GM19238 (cell line): ENCODE measurements around the gene CNOT6L.
A peak's percentile ranks its signal among the peaks of the same experiment; 100 is the strongest.

Source experiments
- DNase-seq: peaks from one replicate; pipeline ENCODE4 v3.0.0; 2011; ENCODE audit warnings: low spot score; ENCODE audit not compliant: insufficient read length

Gene CNOT6L

DNA sequence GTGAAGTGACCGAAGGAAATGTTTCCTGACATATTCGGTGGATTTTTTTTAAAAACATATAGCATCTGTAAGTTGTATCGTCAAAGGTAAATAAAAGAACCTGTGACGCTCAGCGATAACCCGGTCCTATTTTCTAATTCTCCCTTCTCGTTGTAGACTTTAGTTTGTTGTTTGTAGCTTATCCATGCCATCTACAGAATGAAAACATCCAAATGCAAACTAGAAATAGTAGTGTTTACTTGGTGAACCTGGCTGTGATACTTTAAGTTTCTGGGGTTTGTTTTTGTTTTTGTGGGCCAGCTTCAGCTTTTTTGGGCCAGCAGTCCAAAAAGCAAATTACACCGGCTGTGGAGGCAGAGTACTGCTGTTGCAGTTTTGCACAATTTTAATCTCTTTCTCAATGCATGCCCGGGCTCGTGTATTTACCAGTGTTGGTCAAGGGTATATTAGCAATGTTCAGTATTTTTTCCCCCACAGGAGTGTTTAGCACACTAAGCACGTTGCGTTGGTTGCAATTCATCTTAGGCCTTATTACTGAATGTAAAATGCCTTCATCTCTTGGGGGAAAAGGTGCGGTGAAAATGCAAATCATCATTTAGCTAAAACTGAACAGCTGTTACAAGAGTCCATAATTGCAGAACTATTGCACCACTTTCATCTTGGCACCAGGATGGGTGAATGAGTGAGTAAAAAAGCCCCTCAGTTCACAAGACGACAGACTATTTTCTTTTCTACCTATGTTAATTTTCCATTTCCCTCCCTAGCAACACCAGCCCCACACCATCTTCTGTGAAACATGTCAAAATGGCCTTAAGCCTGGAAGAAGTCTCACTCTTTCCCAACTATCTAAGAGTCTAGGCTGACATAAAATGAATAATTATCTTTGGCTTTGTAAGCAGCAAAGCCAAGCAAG, 1.7 kb upstream of the CNOT6L start:
- no peak for DNase-seq

DNA sequence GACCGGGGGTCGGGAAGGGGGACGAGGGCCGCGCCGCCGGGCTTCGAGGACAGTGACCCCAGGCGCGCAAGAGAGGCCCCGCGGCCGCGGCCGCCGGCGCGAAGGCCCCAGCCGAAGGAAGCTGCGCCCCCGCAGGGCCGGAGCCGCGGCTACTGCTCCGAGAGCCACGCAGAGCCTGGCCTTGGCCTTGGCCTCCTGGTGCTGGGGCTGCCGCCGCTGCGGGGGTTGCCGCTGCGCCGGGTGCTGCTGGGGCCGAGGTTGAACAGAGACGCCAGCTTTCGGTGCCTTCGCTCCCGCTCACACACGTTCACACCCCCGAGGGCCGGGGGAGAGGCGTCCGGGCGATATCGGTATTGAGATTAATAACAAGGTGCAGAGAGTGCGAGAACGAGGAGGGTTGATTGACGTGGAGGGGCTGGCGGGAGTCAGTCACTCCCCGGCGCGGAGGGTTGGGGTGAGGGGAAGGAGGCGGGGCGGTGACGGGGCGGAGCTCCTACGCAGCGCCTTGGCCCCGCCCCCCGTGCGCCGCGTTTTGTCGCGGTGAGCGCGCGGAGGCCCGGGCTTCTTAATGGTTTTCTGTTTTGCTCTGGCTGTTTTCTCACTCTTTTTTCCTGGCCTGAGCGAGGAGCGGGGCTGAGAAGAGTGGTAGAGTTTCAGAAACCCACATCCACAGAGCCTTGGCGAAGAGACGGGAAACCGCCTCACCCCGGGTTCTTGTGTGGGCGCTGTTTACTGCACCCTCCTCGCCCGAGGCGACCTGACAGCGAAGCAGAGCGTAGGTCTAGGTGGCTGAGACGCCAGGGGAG, 878 bp upstream of the CNOT6L start:
- DNase-seq: peak; percentile 71

- DNase-seq: peak; percentile 21
Measured at GRCh38 chr4:77819404-77819842, 255 bp upstream of the CNOT6L start.

DNA sequence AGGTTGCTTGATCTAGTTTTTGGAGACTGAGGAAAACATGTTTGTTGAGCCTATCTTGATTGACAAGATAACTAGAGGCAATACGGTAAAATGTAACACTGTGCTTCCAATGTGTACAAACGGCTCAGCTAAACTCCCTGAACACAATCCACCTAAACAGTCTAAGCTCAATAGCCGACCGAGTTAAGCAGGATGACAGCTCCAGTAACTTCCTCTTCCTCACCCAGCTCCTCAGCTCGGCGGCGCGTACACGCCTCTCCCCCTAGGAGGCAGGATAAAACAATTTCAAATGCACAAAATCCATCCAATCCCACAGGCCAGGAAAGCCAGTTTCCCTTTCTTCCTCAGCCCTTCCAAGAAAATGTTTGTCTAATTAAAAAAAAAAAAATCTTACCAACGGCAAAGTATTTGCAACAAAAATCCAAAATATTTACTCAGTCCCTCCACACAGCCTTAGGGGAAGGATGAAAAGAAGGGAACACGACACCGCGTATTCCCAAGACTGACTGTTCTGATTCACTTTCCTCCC, 1.0 kb downstream of the CNOT6L start:
- DNase-seq: peak; percentile 38

GRCh38 chr4:77817304-77818072, 1.7 kb downstream of the CNOT6L start:
- DNase-seq: no peak

DNA sequence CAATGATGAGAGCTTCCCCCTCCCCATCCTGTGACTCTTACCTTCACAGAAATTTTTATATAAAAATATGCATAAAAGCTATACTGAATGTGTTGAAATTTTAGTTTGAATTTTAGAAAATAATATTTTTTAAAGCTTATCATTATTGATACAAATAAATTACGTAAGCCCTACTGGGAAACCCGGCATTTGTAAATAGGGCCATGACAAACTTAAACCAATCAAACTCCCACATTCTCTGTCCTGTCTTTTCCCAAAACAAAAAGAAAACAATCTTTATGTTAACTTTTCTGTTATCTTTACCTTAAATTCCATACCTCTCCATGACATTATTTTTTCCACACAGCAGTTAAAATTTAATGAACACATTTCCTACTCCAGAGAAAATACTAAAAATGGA, 2.6 kb downstream of the CNOT6L start:
- no peak for DNase-seq

DNA sequence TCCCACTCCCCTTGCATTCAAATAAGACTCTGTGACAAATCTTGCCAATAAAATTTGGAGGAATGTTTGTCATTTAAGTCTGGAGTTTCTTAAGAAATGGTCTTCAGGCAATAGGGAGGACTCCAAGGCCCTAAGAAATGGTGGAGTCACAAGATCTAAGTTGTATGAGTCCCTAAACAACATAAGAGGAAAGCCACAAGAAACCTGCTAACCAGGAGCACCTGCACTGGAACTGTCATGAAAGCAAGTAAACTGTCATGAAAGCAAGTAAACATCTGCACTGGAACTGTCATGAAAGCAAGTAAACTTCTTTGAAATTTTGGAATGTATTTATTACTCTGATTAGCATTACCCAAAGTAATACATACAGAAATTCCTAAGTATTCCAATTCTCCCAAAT, 3.5 kb downstream of the CNOT6L start:
- no peak for DNase-seq

DNA sequence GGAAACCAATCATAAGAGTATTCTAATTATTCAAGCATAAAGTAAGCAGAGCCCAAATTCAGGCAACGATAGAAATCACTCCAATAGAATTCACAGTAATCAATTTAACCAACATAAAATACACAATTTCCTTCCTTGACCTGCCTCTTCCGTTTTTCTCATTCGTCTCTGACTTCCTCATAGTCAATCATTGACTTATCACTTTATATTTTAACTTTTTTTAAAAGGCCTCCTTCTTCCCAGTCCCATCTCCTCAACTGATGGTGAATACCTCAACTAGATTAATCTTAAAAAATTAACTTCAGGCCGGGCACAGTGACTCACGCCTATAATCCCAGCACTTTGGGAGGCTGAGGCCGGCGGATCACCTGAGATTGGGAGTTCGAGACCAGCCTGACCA, 13.3 kb downstream of the CNOT6L start:
- no peak for DNase-seq

DNA sequence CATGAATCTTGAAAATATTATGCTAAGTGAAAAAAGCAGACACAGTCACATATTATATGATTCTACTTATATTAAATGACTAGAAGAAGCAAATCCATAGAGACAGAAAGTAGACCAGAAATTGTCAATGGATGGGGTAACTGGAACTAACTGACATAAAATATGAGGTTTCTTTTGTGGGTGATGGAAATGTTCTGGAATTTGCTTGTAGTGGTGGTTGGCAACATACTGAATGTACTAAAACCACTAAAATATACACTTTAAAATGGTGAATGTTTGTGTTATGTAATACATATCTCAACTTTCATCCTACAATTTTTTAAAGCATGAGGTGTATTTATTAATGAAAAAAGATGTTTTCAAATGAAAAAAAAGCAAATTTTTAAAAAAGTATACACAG, 14.7 kb downstream of the CNOT6L start:
- DNase-seq: no peak

- no peak for DNase-seq
Measured at GRCh38 chr4:77802402-77802801, 16.8 kb downstream of the CNOT6L start.

DNA sequence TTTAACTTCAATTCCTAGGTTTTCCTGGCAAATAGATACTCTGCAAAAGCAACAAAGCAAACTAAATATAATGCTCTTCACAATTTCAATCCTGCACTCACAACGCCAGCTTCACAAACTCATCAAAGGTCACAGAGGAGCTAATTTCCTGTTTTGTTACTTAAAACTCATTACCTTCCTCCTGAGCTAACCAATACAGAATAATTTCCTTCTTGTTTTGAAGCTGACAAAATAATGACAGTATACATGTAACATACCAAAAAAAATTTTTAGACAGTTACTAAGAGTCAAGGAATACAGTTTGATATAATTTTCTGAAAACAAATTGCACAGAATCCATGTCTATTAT, 17.9 kb downstream of the CNOT6L start:
- no peak for DNase-seq

GRCh38 chr4:77800483-77801259, 18.5 kb downstream of the CNOT6L start:
- no peak for DNase-seq

GRCh38 chr4:77800077-77800476, 19.1 kb downstream of the CNOT6L start:
- DNase-seq: no peak

DNA sequence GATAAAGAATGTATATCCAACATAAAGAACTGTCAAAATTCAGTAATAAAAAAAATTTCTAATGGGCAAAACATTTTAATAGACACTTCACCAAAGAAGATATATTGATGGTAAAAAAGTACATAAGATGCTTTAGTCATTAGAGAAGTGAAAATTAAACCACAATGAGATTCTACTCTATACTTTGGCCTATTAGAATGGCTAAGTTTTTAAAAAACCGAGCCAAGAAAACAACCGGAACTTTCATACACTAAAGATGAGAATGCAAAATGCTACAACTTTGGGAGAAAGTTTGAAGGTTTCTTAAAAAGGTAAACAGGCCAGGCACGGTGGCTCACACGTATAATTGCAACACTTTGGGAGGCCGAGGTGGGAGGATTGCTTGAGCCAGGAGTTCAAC, 20.8 kb downstream of the CNOT6L start:
- no peak for DNase-seq

DNA sequence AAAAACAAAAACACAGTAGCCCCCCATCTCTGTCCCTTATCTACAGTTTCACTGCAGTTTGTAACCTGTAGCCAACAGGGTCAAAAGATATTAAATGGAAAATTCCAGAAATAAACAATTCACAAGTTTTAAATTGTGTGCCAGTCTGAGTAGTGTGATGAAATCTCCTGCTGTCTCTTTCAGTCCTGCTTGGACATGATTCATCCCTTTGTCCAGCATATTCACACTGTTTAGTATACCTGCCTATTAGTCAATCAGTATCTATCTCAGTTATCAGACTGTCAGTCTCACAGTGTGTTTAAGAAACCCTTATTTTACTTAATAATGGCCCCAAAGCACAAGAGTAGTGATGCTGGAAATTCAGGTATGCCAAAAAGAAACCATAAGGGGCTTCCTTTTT, 21.9 kb downstream of the CNOT6L start:
- no peak for DNase-seq

DNA sequence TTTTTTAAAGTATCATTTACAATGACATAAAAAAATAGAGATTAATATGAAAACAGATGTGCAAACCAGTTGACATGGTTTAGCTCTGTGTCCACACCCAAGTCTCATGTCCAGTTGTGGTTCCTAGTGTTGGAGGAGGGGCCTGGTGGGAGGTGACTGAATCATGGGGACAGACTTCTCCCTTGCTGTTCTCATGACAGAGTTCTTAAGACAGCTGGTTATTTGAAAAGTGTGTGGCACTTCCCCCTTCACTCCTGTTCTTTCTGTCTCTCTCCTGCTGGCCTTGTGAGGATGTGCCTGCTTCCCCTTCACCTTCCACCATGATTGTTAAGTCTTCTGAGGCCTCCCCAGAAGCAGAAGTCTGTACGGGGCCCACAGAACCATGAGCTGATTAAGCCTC, 23.8 kb downstream of the CNOT6L start:
- DNase-seq: no peak

GRCh38 chr4:77790146-77790545, 29.0 kb downstream of the CNOT6L start:
- DNase-seq: no peak

GRCh38 chr4:77788990-77789389, 30.2 kb downstream of the CNOT6L start:
- no peak for DNase-seq

DNA sequence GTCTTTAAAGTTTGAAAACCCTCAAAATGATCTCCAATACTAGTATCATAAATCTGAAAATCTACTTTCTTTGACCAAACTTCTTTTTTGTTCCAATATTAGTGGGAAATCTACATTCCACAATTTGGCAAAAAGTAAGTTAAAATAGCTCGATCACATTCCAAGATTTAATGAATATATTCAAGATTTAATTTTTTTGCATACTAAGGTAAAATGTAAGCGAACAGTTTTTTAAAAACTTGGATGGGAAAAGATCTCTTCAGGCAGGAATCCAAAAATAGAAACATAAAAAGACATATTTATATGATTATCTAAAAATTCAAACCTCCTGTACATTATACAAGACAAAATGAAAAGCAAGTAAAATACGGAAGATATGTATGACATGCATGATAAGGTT, 31.2 kb downstream of the CNOT6L start:
- no peak for DNase-seq

- DNase-seq: no peak
Measured at GRCh38 chr4:77785669-77786068, 33.5 kb downstream of the CNOT6L start.

DNA sequence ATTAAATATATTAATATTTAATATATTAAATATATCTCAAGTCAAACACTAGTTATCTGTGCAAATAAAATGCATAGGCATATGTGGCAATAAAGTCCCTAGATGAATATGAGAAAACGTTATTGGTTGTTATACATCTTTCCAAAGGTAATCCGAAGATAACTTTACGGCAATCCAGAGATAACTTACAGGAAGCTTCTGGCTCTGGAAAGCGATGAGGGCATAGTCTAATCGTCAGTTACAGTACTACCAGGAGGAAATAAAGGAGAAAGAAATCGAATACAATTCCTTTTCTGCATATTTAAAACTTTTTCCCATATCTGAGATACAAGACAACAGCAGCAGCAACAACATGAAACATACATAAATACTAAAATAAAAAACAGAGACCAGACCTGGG, 35.3 kb downstream of the CNOT6L start:
- DNase-seq: no peak
